HG02938 (cell line): Measurements from ENCODE around the gene PPP1R13L.
"Not testable (repeated sequence)": the region's sequence is repeated elsewhere in the genome, so short reads cannot be mapped to it uniquely, and the experiment has no call there.

Source experiments
- ATAC-seq: cut with Tn5 transposase; IDR thresholded peaks from one replicate; pipeline ENCODE4 v1.9.1; 2021; ENCODE audit warnings: mild to moderate bottlenecking, moderate library complexity; ENCODE audit not compliant: unreplicated experiment

The PPP1R13L gene

GRCh38 chr19:45349126-45349415, 55.8 kb downstream of the PPP1R13L start:
- ATAC-seq, result no peak

GRCh38 chr19:45348367-45349125, 56.3 kb downstream of the PPP1R13L start:
- no peak for ATAC-seq

- ATAC-seq, result no peak
These were observed 57.1 kb downstream of the PPP1R13L start for GRCh38 chr19:45347570-45348366.

- ATAC-seq, result no peak
These were observed 58.4 kb downstream of the PPP1R13L start for GRCh38 chr19:45346449-45346848.

- ATAC-seq, result no peak
These were observed 59.4 kb downstream of the PPP1R13L start for GRCh38 chr19:45345506-45345860.

GRCh38 chr19:45344621-45345505, 60.0 kb downstream of the PPP1R13L start:
- no peak for ATAC-seq

GRCh38 chr19:45342911-45343310, 62.0 kb downstream of the PPP1R13L start:
- ATAC-seq, result no peak

GRCh38 chr19:45340899-45341453, 63.9 kb downstream of the PPP1R13L start:
- no peak for ATAC-seq

- ATAC-seq, result no peak
These were observed 64.5 kb downstream of the PPP1R13L start, which contains the start of gene KLC3 for GRCh38 chr19:45340232-45340898. Gene KLC3 (plus strand): TSS chr19:45340750. CDS start chr19:45345542, 4,792 bp downstream.

- no peak for ATAC-seq
These were observed 65.2 kb downstream of the PPP1R13L start for GRCh38 chr19:45339629-45340028.

GRCh38 chr19:45336696-45337251, 68.1 kb downstream of the PPP1R13L start:
- no peak for ATAC-seq

- not testable (repeated sequence) for ATAC-seq
These were observed 70.0 kb downstream of the PPP1R13L start for GRCh38 chr19:45334881-45335280.

- ATAC-seq, result no peak
These were observed 71.1 kb downstream of the PPP1R13L start for GRCh38 chr19:45333609-45334303.

- ATAC-seq, result no peak
These were observed 73.5 kb downstream of the PPP1R13L start for GRCh38 chr19:45331411-45331810.
